Putamen (tissue), 1 donor: ENCODE data around the gene PPP1R14B.
A peak's percentile ranks its signal among the peaks of the same experiment; 100 is the strongest.

Source experiments
- DNase-seq: peaks from one replicate; pipeline ENCODE4 v3.0.0-alpha.2; 2016; ENCODE audit warnings: low spot score

The PPP1R14B gene, protein sequence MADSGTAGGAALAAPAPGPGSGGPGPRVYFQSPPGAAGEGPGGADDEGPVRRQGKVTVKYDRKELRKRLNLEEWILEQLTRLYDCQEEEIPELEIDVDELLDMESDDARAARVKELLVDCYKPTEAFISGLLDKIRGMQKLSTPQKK

DNA sequence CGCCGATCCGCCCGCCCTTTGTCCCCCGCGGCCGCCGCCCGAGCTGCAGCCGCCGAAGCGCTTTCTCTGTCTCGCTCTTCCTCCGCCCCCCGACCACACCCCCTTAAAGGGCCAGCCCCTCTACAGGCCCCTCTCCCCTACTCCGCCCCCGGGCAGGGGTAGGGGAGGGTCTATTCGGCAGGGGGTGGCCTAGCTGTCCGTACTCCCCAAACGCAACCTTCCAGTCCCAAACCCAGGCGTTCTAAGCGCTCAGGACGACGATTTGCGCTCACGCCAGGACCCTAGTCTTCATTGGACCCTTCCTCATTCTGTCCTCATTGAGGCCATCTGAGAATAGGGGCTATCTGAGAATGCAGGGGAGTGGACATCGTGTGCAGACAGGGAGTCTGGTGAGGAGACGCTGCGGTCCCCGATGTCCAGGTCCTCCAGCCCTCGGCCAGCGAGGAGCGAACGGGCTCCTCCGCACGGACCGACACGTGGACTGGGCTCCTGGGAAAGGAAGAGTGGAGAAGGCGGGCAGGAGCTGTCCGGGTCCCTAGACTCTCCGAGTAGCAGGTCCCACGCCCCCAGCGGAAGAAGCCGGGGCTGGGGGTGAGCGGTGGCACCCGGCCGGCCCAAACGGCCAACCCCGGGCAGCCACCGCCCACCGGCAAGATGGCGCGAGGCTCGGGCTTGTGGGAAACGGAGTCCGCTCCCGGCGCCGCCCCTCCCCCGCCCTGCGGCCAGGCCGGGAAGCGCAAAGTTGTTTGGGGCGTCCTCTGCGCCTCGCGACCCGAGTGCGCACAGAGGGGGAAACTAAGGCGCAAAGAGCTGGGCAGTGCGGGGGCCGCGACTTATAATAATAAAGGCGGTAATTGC is at the start of gene PPP1R14B:
Gene PPP1R14B (minus strand): TSS at position 73 of the 858 bp plus-strand sequence. CDS start 270 bp downstream, outside the sequence.
- DNase-seq, result peak; percentile 75

DNA sequence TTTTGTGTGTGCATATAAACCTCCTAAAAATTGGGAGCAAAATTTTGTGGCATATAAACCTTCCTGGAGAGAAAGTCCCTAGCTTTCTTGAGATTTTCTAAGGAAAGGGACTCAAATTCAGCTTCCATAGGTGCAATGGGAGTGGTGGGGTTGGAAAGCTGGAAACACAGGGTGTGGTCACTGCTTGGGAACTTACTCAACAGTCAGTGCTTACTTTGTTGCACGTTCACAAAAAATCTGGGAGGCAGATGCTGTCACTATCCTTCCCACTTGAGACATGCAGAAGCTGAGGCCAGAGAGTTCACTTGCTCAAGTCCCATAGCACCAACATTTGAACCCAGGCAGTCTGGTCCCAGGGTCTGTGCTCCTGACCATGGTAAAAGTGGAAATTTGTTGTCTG is 49.5 kb upstream of the PPP1R14B start:
- no peak for DNase-seq

DNA sequence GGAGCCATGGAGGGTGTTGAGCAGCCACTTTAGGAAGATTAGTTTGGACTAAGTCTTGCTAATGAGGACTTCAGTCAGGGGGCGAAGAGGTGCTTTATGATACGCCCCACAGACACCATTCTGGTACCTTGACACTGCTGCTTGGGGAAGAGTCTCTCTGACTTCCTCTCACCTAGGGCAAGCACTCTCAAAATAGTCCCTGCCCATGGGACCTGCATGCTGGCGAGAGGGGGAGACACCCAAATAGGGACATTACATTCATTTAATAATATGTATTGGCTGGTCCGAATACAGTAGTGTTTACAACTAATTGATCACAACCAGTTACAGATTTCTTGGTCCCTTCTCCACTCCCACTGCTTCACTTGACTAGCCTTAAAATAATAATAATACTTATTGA is 49.0 kb upstream of the PPP1R14B start:
- no peak for DNase-seq

DNA sequence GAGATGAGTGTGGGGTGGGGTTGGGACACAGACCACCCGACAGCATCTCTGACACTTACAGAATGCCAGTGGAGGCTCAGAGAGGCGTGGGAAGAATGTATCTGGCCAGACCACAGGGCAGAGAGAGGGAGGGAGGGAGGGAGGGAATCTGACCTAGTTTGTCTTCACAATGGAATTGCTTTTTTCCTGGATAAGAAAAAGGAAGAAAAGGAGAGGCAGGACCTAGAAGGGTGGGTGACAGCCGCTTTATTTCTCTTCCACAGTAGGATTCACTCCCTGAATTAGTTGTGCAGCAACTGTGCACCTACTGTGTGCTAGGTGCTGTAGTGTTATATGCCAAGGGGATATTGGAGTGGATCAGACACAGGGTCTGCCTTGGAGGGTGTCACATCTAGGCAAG is 48.0 kb upstream of the PPP1R14B start:
- DNase-seq, result no peak

DNA sequence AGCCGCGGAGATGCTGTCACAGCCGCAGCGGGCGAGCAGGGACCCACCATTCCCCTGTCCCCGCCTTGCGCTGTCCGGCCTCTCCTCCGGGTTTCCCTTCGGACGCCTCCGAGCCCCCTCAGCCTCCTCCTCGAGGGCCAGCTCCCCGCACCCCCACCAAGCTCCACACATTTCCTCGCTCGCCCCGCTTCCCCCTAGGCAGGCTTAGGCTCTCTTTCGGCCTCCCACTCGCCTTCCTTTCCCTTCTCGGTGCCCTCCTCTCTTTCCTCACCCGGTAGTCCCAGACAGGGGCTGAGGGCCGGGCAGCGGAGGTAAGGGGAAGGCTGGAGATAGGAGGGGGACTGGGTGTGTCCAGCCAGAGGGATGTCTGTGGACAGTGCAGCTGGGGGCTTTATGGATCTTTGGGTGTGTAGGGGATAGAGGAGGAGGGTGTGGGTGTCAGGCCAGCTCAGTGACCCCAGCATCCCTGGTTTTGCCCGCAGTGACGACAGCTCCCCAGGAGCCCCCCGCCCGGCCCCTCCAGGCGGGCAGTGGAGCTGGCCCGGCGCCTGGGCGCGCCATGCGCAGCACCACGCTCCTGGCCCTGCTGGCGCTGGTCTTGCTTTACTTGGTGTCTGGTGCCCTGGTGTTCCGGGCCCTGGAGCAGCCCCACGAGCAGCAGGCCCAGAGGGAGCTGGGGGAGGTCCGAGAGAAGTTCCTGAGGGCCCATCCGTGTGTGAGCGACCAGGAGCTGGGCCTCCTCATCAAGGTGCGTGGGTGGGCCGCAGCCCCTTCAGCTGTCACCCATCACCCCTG is 45.9 kb upstream of the PPP1R14B start:
- no peak for DNase-seq

DNA sequence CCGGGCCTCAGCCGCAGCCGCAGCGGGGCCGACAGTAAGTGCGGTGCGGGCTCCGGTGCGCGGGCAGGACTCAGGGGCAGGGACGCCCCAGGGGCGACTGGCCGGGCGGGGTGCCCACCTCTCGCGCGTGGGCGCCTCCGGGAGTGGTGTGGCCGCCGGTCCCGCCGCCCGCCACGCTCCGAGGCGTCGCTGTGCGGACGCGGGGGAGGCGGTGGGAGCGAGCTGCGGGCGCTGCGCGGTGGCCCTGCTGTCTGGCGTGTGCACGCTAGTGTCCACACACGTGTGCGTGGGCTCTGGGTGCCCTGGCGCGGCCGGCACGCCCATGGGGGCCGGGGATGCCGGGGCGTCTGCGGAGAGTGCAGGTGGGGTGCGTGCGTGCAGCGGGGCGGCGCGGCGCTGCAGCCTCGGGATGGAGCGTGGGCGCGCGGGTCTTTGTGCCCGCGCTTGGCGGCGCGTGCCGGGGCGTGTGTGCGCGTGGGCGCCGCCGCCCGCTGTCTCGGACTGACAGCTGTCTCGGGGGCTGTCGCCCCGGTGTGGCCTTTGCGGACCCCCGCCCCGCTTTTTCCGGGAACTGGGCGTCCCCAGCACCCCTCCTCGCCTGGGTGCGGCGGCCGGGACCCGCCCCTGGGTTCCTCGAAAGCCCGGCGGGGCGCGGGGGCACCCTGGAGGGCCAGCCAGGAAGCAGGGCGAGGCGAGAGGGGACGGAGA is 45.2 kb upstream of the PPP1R14B start:
- no peak for DNase-seq

DNA sequence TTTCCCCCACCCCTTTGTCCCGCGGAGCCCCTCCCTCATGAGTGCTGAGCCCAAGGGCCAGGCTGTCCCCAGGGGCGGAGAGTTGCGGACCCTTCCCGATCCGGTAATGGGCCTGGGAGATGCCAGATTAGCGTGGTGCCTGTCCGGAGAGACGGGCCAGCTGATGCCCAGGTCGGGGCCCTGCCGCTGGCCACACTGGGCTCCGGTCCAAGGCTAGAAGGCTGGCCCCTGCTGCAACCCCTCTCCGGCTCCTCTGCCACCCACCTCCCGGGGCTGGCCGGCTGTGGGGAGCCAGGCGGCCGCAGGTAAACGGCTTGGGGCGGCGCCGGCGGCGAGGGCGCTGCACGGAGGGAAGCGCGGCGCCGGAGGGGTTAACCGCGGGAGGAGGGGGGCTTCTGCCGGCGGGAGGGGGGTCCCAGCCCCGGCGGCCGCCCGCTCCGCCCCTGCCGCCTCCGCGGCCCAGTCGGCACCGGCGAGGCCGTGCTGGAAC is 44.6 kb upstream of the PPP1R14B start, which contains the start of gene KCNK4:
Gene KCNK4 (plus strand): TSS at position 41 of the 490 bp plus-strand sequence. CDS start 1,717 bp downstream, outside the sequence.
- no peak for DNase-seq

DNA sequence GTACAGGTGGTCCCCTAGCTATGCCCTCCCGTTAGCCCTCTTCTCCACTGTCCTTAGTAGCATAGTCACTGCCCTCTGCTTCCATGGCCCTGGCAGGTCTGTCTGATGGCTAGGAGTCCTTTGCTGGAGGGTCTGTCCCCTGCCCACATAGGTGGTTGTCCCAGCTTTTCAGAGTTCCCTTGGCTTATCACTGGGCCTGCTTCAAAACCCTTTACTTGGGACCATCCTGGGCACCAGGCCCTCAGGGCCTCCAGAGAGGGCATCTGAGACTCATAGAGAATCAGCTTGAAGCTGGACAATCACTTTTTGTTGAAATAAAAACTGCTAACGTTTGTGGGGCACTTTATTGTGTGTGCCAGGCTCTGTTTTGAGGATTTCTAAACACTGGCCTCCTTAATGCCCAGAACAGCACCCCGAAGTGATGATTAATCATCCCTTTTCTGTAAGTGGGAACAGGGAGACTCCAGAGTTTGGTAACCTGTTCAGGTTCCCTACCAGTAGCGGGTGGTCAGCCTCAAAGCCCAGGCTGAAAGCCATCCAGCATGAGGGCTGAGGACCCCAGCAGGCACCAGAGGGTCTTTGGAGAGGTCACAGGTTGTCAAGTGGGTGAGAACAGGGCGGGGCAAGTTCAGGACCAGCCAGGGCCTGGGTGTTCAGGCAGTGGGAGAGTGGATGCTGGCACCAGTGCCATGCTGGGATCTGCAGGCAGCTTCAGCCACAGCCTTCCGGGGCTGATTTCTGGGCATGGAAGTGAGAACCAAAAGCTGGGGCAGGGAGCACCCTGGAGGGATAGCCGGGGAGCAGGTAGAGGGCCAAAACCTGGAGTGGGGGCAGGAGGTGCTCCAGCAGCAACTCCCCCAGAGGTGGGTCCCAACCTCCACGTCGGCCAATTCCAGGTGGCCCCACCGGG is 43.9 kb upstream of the PPP1R14B start:
- no peak for DNase-seq

DNA sequence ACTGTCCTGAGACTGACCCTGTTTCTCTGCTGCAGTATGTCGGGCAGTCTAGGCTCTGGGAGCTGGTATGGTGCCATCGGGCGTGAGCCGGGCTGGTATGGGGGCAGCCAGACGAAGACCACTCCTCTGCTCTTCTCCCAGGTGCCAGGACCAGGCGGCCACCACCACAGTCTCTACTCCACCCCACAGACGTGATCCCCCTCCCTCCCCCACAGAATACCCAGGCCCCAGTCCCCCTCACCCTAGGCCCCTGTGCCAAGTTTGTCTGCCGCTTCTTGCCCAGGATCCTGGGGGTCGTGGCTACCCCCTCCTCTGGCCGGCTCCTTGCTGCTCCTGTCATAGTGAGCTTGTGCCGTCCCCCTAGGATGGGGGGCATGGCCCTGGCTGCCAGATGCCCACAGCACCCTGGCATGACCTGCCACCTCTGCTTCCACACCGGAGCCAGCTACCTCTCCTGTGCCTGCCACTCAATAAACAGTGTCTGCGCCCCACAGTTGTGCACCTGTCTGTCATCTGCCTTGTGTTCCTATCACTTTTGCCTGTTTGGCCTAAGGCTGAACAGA is 42.3 kb upstream of the PPP1R14B start:
- no peak for DNase-seq

DNA sequence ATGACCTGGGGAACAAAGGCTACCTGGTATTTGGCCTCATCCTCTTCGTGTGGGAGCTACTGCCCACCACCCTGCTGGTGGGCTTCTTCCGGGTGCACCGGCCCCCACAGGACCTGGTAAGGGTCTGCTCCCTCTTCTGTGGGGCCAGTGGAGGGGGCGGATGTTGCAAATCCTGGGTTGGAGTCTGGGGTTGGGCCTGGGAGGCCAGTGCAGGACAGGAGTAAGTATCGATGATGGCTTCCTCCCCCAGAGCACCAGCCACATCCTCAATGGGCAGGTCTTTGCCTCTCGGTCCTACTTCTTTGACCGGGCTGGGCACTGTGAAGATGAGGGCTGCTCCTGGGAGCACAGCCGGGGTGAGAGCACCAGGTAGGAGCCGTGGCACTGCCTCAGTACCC is 41.6 kb upstream of the PPP1R14B start:
- no peak for DNase-seq

DNA sequence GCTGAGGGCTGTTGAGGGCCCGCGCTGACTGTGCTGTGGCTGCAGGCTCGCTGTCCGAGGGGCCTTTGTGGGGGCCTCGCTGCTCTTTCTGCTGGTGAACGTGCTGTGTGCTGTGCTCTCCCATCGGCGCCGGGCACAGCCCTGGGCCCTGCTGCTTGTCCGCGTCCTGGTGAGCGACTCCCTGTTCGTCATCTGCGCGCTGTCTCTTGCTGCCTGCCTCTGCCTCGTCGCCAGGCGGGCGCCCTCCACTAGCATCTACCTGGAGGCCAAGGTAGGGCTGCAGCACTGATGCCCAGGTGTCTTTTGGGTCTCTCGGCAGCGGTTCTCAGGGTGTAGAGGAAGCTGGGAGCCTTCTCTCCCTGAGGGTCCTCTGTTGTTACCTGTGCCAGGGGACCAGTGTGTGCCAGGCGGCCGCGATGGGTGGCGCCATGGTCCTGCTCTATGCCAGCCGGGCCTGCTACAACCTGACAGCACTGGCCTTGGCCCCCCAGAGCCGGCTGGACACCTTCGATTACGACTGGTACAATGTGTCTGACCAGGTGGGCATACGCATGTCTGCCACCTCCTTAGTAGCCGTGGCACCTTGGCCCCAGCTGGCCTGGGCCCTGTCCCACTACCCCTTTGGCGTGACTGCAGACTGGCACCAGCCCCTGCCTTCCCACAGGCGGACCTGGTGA is 41.1 kb upstream of the PPP1R14B start:
- no peak for DNase-seq

DNA sequence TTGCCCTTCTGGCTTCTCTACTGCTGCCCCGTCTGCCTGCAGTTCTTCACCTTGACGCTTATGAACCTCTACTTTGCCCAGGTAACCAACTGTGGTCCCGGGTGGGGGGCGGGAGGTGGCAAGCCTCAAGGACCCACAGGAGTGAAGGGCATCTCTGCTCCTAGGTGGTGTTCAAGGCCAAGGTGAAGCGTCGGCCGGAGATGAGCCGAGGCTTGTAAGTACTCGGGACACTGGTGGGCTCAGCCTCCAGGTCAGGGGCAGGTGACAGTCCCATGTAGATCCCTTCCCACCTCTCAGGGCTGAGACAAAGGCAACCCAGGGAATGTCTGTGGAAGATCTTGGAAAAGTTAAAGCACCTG is 40.0 kb upstream of the PPP1R14B start:
- DNase-seq, result no peak

DNA sequence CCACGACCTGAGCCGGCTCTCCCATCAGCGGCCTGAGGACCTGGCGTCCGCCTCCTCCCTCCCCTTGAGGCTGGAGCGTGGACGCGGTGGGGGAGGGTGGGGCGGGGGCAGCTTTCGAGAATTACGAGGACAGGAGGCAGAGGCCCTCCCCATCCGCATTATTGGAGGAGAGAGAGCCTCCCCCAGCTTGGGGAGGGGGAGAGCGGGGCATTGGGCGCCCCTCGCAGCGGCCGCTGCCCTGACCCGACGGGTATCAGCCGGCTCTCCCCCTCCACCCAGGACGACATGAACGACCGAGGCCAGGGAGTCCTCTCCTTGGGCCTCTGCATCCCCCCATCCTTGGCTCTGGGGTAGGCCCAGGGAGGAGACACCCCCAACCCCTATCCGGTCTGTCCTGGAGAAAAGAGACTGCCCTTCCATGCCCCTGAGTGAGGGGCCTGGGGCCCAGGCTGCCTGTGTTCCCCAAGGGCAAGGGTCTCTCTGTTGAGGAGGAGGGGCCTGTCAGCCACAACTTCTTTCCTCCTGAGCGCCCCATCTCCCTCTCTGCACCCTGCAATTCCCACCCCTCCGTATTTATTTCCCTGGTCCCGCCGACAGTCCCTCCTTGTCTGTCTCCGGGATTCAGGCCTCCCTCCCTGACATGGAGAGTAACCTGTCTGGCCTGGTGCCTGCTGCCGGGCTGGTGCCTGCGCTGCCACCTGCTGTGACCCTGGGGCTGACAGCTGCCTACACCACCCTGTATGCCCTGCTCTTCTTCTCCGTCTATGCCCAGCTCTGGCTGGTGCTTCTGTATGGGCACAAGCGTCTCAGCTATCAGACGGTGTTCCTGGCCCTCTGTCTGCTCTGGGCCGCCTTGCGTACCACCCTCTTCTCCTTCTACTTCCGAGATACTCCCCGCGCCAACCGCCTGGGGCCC is 39.4 kb upstream of the PPP1R14B start:
- no peak for DNase-seq

DNA sequence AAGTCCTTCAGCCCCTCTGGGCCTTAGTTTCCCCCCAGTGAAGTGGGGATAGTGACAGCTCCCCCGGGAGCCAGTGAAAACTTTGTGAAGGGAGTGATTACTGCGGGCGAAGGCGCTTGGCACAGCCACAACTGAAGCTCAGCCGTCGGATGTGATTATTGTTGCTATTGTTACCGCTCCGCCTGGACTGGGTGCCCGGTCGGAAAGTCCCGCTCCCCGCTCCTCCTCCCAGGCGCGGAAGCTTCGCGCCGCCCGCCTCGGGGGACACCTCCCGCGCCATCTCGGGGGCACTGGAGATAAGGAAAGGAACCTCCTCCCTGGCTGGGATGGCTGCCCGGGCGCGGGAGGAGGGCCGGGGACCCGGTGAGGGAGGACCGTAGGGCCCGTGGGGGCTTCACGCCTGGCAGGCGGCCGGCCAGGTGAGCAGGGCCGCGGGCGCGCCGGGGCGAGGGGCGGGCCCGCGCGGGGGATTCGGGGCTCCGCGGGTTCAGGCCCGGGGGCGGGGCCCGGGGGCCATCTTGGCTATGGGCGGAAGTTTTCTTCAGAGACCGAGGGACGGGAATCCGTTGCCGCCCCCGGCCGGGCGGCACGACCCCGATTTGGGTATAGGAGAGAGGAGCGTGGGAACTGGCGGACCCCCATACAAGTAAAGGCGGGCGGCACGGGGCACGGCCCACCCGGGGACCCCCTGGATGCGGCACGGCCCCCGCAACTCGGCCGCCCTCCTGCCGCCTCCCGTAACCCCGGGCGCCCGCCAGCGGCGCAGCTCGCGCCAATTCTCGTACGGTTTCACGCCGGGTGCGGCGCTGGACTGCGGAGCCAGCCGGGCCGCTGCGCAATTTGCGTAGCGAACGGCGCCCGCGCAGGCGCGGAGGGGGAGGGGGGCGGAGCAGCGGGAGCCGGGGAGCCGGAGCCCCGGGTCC is 38.5 kb upstream of the PPP1R14B start, which contains the start of gene GPR137:
Gene GPR137 (plus strand): TSS at position 887 of the 923 bp plus-strand sequence. CDS start 677 bp downstream, outside the sequence.
- peak; percentile 87 for DNase-seq

DNA sequence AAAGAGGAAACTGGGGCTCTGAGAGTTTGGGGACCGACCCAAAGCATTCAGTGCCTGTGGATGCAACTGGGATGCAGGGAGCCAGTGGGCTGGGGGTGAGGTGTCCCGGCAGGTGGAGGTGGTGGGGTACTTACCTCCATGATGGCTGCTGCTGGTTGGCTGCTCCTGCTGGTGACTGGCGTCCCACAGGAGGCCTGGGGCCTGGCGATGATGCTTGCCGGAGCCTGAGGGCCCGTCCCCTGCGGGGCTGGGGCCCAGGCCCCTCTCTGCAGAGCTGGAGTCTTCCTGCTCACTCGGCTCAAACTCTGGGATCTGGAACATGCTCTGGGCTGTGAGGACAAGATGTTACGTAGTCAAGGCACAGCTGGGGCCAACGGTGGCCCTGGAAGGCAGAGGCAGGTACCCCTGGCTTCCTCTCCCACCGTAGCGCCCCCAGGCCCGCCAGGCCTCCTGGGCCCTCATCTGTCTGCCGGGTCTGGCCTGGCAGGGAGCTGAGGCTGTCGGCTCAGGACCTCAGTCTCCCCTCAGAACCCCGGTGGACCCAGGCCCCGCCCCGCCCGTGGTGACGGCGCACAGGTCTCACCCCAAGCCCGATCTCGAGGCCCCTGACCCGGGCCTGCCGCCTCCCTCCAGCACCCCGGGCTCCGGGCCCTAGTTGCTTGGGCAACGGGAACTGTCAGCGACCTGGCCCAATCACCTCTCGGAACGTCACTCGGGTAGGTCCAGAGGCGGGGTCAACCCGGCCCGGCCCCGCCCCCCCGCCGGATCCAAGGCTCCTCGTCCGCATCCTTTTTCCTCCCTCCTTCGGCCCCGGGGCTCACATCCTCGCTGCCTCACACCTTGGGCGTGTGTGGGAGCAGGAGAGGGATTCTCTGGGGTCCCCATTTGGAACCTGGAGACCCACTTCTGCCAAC is 37.6 kb upstream of the PPP1R14B start, which contains the start of gene BAD:
Gene BAD (minus strand): TSS at position 618 of the 914 bp plus-strand sequence. CDS start 297 bp downstream, at position 321.
- DNase-seq, result peak; percentile 96

DNA sequence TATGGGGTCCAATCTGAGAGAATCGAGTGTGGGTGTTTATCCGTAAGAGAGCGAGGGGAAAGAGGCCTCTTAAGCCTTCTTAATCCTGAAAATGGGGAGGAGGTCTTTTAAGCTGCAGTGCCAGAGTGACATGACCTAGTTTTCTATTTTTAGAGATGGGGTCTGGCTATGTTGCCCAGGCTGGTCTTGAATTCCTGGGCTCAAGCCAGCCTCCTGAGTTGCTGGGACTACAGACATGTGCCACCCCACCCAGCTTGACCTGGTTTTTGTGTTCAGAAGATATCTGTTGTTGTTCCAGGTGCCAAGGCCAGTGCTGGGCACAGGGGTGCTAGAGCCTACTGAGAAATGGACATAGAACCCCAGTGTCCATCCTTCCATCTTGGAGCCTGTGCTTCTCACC is 36.3 kb upstream of the PPP1R14B start:
- DNase-seq, result no peak
